HEK293 (cell line): ENCODE data around the gene KCTD17.

Experiments used
- MYNN ChIP-seq: fragments of 450-650 bp; formaldehyde crosslinking; IDR thresholded peaks from 2 replicates; pipeline ENCODE4 v1.5.1; 2016; ENCODE audit warnings: missing biosample characterization, missing genetic modification characterization, borderline replicate concordance
- MZF1 ChIP-seq: fragments of 450-650 bp; formaldehyde crosslinking; IDR thresholded peaks from 2 replicates; pipeline ENCODE4 v1.5.1; 2017; ENCODE audit warnings: missing biosample characterization, missing genetic modification characterization, borderline replicate concordance
- YY1 ChIP-seq: fragments of 450-650 bp; formaldehyde crosslinking; IDR thresholded peaks from 2 replicates; pipeline ENCODE4 v1.5.1; 2018; ENCODE audit warnings: missing biosample characterization, missing genetic modification characterization
- ZEB2 ChIP-seq: fragments of 450-650 bp; formaldehyde crosslinking; IDR thresholded peaks from 2 replicates; pipeline ENCODE4 v1.5.1; 2016; ENCODE audit warnings: missing biosample characterization, missing genetic modification characterization
- ZNF121 ChIP-seq: fragments of 450-650 bp; formaldehyde crosslinking; IDR thresholded peaks from 2 replicates; pipeline ENCODE4 v1.5.1; 2016; ENCODE audit warnings: missing biosample characterization, missing genetic modification characterization
- ZNF223 ChIP-seq: fragments of 450-650 bp; formaldehyde crosslinking; IDR thresholded peaks from 2 replicates; pipeline ENCODE4 v1.5.1; 2016; ENCODE audit warnings: missing biosample characterization, missing genetic modification characterization
- ZNF341 ChIP-seq: fragments of 450-650 bp; formaldehyde crosslinking; IDR thresholded peaks from 2 replicates; pipeline ENCODE4; 2016; ENCODE audit warnings: low read depth, missing biosample characterization, missing genetic modification characterization
- ZNF658 ChIP-seq: fragments of 450-650 bp; formaldehyde crosslinking; IDR thresholded peaks from 2 replicates; pipeline ENCODE4; 2016; ENCODE audit warnings: missing biosample characterization, missing genetic modification characterization
- ZNF830 ChIP-seq: fragments of 450-650 bp; IDR thresholded peaks from 2 replicates; pipeline ENCODE4 v1.5.0; 2018; ENCODE audit warnings: missing biosample characterization, missing genetic modification characterization, low read depth, mild to moderate bottlenecking, moderate library complexity
- TF ChIP-seq, protein P1 (sequence below): fragments of 450-650 bp; formaldehyde crosslinking; IDR thresholded peaks from 2 replicates; pipeline ENCODE4 v1.5.1; 2016; ENCODE audit warnings: missing biosample characterization, missing genetic modification characterization
- TF ChIP-seq, protein P2 (sequence below): IDR thresholded peaks from 2 replicates; pipeline ENCODE4 v1.6.1; 2011; ENCODE audit warnings: mild to moderate bottlenecking, low read depth, low read length, borderline replicate concordance
- TF ChIP-seq, protein P3 (sequence below): fragments of 450-650 bp; formaldehyde crosslinking; IDR thresholded peaks from 2 replicates; pipeline ENCODE4 v1.5.1; 2016; ENCODE audit warnings: missing biosample characterization, missing genetic modification characterization, low read depth

DNA sequence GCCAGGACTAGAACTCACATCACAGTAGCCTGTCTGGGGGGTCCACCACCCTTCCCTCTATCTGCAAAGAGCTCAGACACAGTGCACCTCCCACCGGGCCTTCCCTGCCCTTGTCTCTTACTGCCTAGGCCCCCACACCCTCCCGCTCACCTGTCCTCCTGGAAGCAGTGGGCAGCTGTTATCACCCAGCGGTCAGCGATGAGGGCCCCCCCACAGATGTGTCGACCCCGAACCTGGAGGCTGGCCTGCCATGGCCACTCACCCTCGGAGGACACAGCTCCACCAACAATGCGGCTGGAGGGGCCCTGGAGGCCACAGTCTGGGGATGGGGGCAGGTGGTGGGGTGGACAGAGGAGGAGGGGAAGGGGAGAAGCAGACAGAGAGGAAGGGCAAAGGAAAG lies 18.8 kb downstream of the KCTD17 start:
- TF ChIP-seq, protein P1, sequence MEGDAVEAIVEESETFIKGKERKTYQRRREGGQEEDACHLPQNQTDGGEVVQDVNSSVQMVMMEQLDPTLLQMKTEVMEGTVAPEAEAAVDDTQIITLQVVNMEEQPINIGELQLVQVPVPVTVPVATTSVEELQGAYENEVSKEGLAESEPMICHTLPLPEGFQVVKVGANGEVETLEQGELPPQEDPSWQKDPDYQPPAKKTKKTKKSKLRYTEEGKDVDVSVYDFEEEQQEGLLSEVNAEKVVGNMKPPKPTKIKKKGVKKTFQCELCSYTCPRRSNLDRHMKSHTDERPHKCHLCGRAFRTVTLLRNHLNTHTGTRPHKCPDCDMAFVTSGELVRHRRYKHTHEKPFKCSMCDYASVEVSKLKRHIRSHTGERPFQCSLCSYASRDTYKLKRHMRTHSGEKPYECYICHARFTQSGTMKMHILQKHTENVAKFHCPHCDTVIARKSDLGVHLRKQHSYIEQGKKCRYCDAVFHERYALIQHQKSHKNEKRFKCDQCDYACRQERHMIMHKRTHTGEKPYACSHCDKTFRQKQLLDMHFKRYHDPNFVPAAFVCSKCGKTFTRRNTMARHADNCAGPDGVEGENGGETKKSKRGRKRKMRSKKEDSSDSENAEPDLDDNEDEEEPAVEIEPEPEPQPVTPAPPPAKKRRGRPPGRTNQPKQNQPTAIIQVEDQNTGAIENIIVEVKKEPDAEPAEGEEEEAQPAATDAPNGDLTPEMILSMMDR (tag by site-specific recombination): no peak
- TF ChIP-seq MYNN (tag by site-specific recombination) (no peak), ZNF341 (tag by site-specific recombination) (no peak), ZNF658 (tag by site-specific recombination) (no peak), ZNF121 (no peak), ZEB2 (tag by site-specific recombination) (no peak), ZNF223 (tag by site-specific recombination) (no peak), YY1 (no peak), ZNF830 (tag by site-specific recombination) (no peak), MZF1 (tag by site-specific recombination) (no peak)
- TF ChIP-seq, protein P2, sequence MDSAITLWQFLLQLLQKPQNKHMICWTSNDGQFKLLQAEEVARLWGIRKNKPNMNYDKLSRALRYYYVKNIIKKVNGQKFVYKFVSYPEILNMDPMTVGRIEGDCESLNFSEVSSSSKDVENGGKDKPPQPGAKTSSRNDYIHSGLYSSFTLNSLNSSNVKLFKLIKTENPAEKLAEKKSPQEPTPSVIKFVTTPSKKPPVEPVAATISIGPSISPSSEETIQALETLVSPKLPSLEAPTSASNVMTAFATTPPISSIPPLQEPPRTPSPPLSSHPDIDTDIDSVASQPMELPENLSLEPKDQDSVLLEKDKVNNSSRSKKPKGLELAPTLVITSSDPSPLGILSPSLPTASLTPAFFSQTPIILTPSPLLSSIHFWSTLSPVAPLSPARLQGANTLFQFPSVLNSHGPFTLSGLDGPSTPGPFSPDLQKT: no peak
- TF ChIP-seq, protein P3, sequence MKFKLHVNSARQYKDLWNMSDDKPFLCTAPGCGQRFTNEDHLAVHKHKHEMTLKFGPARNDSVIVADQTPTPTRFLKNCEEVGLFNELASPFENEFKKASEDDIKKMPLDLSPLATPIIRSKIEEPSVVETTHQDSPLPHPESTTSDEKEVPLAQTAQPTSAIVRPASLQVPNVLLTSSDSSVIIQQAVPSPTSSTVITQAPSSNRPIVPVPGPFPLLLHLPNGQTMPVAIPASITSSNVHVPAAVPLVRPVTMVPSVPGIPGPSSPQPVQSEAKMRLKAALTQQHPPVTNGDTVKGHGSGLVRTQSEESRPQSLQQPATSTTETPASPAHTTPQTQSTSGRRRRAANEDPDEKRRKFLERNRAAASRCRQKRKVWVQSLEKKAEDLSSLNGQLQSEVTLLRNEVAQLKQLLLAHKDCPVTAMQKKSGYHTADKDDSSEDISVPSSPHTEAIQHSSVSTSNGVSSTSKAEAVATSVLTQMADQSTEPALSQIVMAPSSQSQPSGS (tag by site-specific recombination): no peak
